ENCODE results near the gene SERPING1.

DNA sequence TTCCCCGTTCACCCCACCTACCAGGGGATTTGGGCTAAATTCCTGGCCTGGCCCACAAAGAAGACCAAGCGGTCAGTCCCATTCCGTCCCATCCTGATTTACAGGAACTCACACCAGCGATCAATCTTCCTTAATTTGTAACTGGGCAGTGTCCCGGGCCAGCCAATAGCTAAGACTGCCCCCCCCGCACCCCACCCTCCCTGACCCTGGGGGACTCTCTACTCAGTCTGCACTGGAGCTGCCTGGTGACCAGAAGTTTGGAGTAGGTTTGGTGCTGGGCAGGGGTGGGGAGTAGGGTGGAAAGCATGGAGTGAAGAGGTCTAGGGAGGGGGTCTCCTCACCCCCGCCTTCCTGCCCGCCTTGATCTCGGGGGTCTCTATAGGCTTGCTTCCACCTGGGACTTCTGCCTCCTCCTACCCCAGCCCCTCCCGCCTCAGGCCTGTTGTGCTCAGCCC, at the start of gene SERPING1:
- TF ChIP-seq, protein P1, sequence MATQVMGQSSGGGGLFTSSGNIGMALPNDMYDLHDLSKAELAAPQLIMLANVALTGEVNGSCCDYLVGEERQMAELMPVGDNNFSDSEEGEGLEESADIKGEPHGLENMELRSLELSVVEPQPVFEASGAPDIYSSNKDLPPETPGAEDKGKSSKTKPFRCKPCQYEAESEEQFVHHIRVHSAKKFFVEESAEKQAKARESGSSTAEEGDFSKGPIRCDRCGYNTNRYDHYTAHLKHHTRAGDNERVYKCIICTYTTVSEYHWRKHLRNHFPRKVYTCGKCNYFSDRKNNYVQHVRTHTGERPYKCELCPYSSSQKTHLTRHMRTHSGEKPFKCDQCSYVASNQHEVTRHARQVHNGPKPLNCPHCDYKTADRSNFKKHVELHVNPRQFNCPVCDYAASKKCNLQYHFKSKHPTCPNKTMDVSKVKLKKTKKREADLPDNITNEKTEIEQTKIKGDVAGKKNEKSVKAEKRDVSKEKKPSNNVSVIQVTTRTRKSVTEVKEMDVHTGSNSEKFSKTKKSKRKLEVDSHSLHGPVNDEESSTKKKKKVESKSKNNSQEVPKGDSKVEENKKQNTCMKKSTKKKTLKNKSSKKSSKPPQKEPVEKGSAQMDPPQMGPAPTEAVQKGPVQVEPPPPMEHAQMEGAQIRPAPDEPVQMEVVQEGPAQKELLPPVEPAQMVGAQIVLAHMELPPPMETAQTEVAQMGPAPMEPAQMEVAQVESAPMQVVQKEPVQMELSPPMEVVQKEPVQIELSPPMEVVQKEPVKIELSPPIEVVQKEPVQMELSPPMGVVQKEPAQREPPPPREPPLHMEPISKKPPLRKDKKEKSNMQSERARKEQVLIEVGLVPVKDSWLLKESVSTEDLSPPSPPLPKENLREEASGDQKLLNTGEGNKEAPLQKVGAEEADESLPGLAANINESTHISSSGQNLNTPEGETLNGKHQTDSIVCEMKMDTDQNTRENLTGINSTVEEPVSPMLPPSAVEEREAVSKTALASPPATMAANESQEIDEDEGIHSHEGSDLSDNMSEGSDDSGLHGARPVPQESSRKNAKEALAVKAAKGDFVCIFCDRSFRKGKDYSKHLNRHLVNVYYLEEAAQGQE (IDR thresholded peaks at IDR 0.05; ENCODE audit: insufficient replicate concordance, low read depth): no peak
- TF ChIP-seq POLR2AphosphoS5 (IDR thresholded peaks at IDR 0.05; ENCODE audit: low read depth): no peak

Data from HL-60 (cell line).